BLaER1 treated with 17β-estradiol and CSF1 and Interleukin-3, amounts not matched to agents 10 nM and 100 nM (cell line): Measurements from ENCODE around the gene RAB34.
A peak's percentile ranks its signal among the peaks of the same experiment; 100 is the strongest.

Experiments
- H3K27ac ChIP-seq, 11 experiments: shearing (Covaris generic); formaldehyde crosslinking; 2 replicates each; pipeline ENCODE4 v1.8.1; 2022
- H3K27me3 ChIP-seq, 11 experiments: shearing (Covaris generic); formaldehyde crosslinking; 2 replicates each; pipeline ENCODE4 v1.8.1; 2022
- H3K36me3 ChIP-seq, 11 experiments: shearing (Covaris generic); formaldehyde crosslinking; 2 replicates each; pipeline ENCODE4 v1.8.1; 2022
- H3K4me1 ChIP-seq, 10 experiments: shearing (Covaris generic); formaldehyde crosslinking; 2 replicates each; pipeline ENCODE4 v1.8.1; 2022
- H3K4me2 ChIP-seq, 11 experiments: shearing (Covaris generic); formaldehyde crosslinking; 2 replicates each; pipeline ENCODE4 v1.8.1; 2022
- H3K4me3 ChIP-seq, 10 experiments: shearing (Covaris generic); formaldehyde crosslinking; 2 replicates each; pipeline ENCODE4 v1.8.1; 2022
- H3K9ac ChIP-seq, 11 experiments: shearing (Covaris generic); formaldehyde crosslinking; 2 replicates each; pipeline ENCODE4 v1.8.1; 2022
- H3K9me3 ChIP-seq, 11 experiments: shearing (Covaris generic); formaldehyde crosslinking; replicated peaks in 1 of 11; 2 replicates each; pipeline ENCODE4 v1.8.1; 2022
- H4K20me1 ChIP-seq, 11 experiments: shearing (Covaris generic); formaldehyde crosslinking; 2 replicates each; pipeline ENCODE4 v1.8.1; 2022
- Cebpa-rat ChIP-seq, 11 experiments: shearing (Covaris generic); IDR thresholded peaks; 2 replicates each; pipeline ENCODE4 v1.8.1; 2022

Gene RAB34

GRCh38 chr17:28675980-28676379, 41.7 kb downstream of the RAB34 start:
- no peak overlapping the region for H3K27ac ChIP-seq
- H3K27me3 ChIP-seq = no peaks in the 10 kb centered on the region
- H3K4me1 ChIP-seq = no peaks in the 10 kb centered on the region
- no peaks in the 10 kb centered on the region for H3K9me3 ChIP-seq
- no peak overlapping the region for H3K4me2 ChIP-seq
- TF ChIP-seq Cebpa-rat (IDR thresholded peaks at IDR 0.05) = no peak
- H3K9ac ChIP-seq = no peak overlapping the region
- H4K20me1 ChIP-seq = peaks cover 0 to 39% (median 11%) of the 10 kb centered on the region in 11 experiments; a peak in 12 of 22 replicates
- peaks cover 100% of the 10 kb centered on the region in 11 experiments for H3K36me3 ChIP-seq
- H3K4me3 ChIP-seq = no peak overlapping the region

GRCh38 chr17:28675490-28675889, 42.2 kb downstream of the RAB34 start:
- Histone ChIP-seq H4K20me1 (peaks cover under 1 to 41% (median 13%) of the 10 kb centered on the region in 11 experiments; a peak in 14 of 22 replicates), H3K27ac (no peak overlapping the region), H3K9me3 (no peaks in the 10 kb centered on the region), H3K4me2 (no peak overlapping the region), H3K36me3 (peaks cover 99 to 100% (median 100%) of the 10 kb centered on the region in 11 experiments), H3K27me3 (no peaks in the 10 kb centered on the region), H3K4me1 (no peaks in the 10 kb centered on the region), H3K9ac (no peak overlapping the region), H3K4me3 (no peak overlapping the region)
- TF ChIP-seq Cebpa-rat (IDR thresholded peaks at IDR 0.05) = no peak

GRCh38 chr17:28669918-28670317, 47.8 kb downstream of the RAB34 start:
- no peaks in the 10 kb centered on the region for H3K9me3 ChIP-seq
- no peak for TF ChIP-seq Cebpa-rat (IDR thresholded peaks at IDR 0.05)
- H3K36me3 ChIP-seq = peaks cover 74 to 98% (median 94%) of the 10 kb centered on the region in 11 experiments
- H3K4me3 ChIP-seq = no peak overlapping the region
- no peak overlapping the region for H3K27ac ChIP-seq
- peaks cover 35 to 74% (median 65%) of the 10 kb centered on the region in 11 experiments; a peak in 21 of 22 replicates for H4K20me1 ChIP-seq
- H3K4me2 ChIP-seq = no peak overlapping the region
- peaks cover 0 to 15% (median 3%) of the 10 kb centered on the region in 10 experiments; a peak in 10 of 20 replicates for H3K4me1 ChIP-seq
- H3K9ac ChIP-seq = no peak overlapping the region
- H3K27me3 ChIP-seq = no peaks in the 10 kb centered on the region

- Histone ChIP-seq H3K9ac (peak overlapping the region in 1 of 11 experiments; percentile 33; a peak in 1 of 22 replicates), H3K4me2 (no peak overlapping the region), H4K20me1 (peaks cover 42 to 95% (median 80%) of the 10 kb centered on the region in 11 experiments; a peak in 21 of 22 replicates), H3K27me3 (no peaks in the 10 kb centered on the region), H3K27ac (no peak overlapping the region), H3K4me3 (no peak overlapping the region), H3K36me3 (peaks cover 53 to 89% (median 82%) of the 10 kb centered on the region in 11 experiments), H3K4me1 (peaks cover 16 to 36% (median 23%) of the 10 kb centered on the region in 10 experiments), H3K9me3 (no peaks in the 10 kb centered on the region)
- TF ChIP-seq Cebpa-rat (IDR thresholded peaks at IDR 0.05) = no peak
These were observed 49.8 kb downstream of the RAB34 start for GRCh38 chr17:28667870-28668269.

- peak overlapping the region in 1 of 11 experiments; percentile 11; a peak in 1 of 22 replicates for H3K27ac ChIP-seq
- H3K4me1 ChIP-seq = peaks cover 21 to 38% (median 28%) of the 10 kb centered on the region in 10 experiments
- no peak overlapping the region for H3K4me3 ChIP-seq
- H3K36me3 ChIP-seq = peaks cover 35 to 70% (median 64%) of the 10 kb centered on the region in 11 experiments
- H4K20me1 ChIP-seq = peaks cover 40 to 92% (median 73%) of the 10 kb centered on the region in 11 experiments; a peak in 21 of 22 replicates
- peak overlapping the region in 2 of 11 experiments; percentile 3 to 15; a peak in 2 of 22 replicates for H3K9ac ChIP-seq
- H3K4me2 ChIP-seq = peak overlapping the region in 6 of 11 experiments; percentile 5 to 96 (median 49); a peak in 8 of 22 replicates
- no peaks in the 10 kb centered on the region for H3K27me3 ChIP-seq
- no peaks in the 10 kb centered on the region for H3K9me3 ChIP-seq
- TF ChIP-seq Cebpa-rat (IDR thresholded peaks at IDR 0.05) = no peak
These were observed 51.7 kb downstream of the RAB34 start for GRCh38 chr17:28665994-28666393.
